Measurements from ENCODE around the gene SMG7.

The SMG7 gene

GRCh38 chr1:183470961-183471742, 1.1 kb upstream of the SMG7 start:
- DNase-seq = peak; percentile 96

GRCh38 chr1:183471743-183472487, 384 bp upstream of the SMG7 start:
- peak; percentile 99 for DNase-seq

- no peak for DNase-seq
These were observed 878 bp downstream of the SMG7 start for GRCh38 chr1:183473217-183473536.

- DNase-seq = no peak
These were observed 3.8 kb downstream of the SMG7 start for GRCh38 chr1:183476081-183476480.

GRCh38 chr1:183477986-183478781, 5.9 kb downstream of the SMG7 start:
- DNase-seq = no peak

- DNase-seq = no peak
These were observed 8.7 kb downstream of the SMG7 start for GRCh38 chr1:183480971-183481441.

GRCh38 chr1:183483224-183483623, 10.9 kb downstream of the SMG7 start:
- DNase-seq = no peak

GRCh38 chr1:183484254-183484653, 12.0 kb downstream of the SMG7 start:
- DNase-seq = no peak

GRCh38 chr1:183484851-183485250, 12.6 kb downstream of the SMG7 start:
- no peak for DNase-seq

GRCh38 chr1:183487674-183488442, 15.6 kb downstream of the SMG7 start:
- DNase-seq = no peak

GRCh38 chr1:183490932-183491331, 18.6 kb downstream of the SMG7 start:
- no peak for DNase-seq

GRCh38 chr1:183493540-183494245, 21.4 kb downstream of the SMG7 start:
- DNase-seq = no peak

- no peak for DNase-seq
These were observed 23.1 kb downstream of the SMG7 start for GRCh38 chr1:183495420-183495819.

GRCh38 chr1:183497218-183497617, 24.9 kb downstream of the SMG7 start:
- DNase-seq = no peak

GRCh38 chr1:183498342-183498991, 26.2 kb downstream of the SMG7 start:
- no peak for DNase-seq

GRCh38 chr1:183505454-183506089, 33.3 kb downstream of the SMG7 start:
- no peak for DNase-seq

GRCh38 chr1:183506561-183506960, 34.3 kb downstream of the SMG7 start:
- DNase-seq = no peak

GRCh38 chr1:183508694-183509093, 36.4 kb downstream of the SMG7 start:
- DNase-seq = no peak

GRCh38 chr1:183512450-183512849, 40.2 kb downstream of the SMG7 start:
- DNase-seq = no peak

- DNase-seq = no peak
These were observed 41.9 kb downstream of the SMG7 start for GRCh38 chr1:183514235-183514634.
